Neural progenitor cell (in vitro differentiated cells): ENCODE results near the gene LSP1.

Experiments used
- CTCF ChIP-seq: fragments of 200-600 bp; sonication (generic); IDR thresholded peaks from 2 replicates; pipeline ENCODE4 v1.5.1; 2017; ENCODE audit warnings: antibody characterized with exemption, mild to moderate bottlenecking
- EZH2 ChIP-seq: fragments of 200-600 bp; sonication (generic); IDR thresholded peaks from 2 replicates; pipeline ENCODE4 v1.6.1; 2017; ENCODE audit warnings: antibody characterized with exemption, mild to moderate bottlenecking, moderate library complexity
- EZH2phosphoT487 ChIP-seq: fragments of 200-600 bp; sonication (generic); IDR thresholded peaks from 2 replicates; pipeline ENCODE4 v1.6.1; 2017; ENCODE audit warnings: antibody characterized with exemption

GRCh38 chr11:1872267-1872985, 19.5 kb downstream of the LSP1 start:
- TF ChIP-seq CTCF (no peak), EZH2phosphoT487 (no peak), EZH2 (no peak)
